NCI-H2029 treated with DMSO at 0.1 percent for 48 hours (cell line): ENCODE measurements around the gene NAPSA.
A peak's percentile ranks its signal among the peaks of the same experiment; 100 is the strongest.

ENCODE experiments used
- DNase-seq: peaks from one replicate; lab custom pipeline; 2025; lab: John Stamatoyannopoulos, UW

NAPSA gene

GRCh38 chr19:50383852-50384684, 18.6 kb upstream of the NAPSA start, which contains the start of gene POLD1:
Gene POLD1 (plus strand): TSS chr19:50384347. CDS start chr19:50398852, 14,505 bp downstream.
- peak; percentile 96 for DNase-seq

- DNase-seq, result no peak
These were observed 17.8 kb upstream of the NAPSA start for GRCh38 chr19:50383001-50383851.

GRCh38 chr19:50381881-50382729, 16.7 kb upstream of the NAPSA start:
- DNase-seq, result no peak

DNA sequence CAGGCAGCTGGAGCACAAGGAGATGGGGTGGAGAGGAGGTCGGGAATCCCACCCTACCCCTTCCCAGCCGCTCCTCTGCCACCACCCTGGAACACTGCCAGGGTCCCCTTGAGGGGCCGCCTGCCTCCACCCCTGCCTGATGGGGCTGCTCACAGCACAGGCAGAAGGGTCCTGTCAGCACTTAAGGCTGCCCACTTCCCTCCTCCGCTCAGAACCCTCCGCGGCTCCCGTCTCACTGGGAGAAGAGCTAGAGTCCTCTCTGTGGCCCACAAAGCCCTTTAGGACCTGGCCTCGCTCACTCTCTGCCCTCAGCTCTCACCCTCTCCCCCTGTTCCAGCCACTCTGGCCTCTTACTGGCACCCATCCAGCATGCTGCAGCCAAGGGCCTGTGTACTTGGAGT, 15.3 kb upstream of the NAPSA start:
- no peak for DNase-seq

DNA sequence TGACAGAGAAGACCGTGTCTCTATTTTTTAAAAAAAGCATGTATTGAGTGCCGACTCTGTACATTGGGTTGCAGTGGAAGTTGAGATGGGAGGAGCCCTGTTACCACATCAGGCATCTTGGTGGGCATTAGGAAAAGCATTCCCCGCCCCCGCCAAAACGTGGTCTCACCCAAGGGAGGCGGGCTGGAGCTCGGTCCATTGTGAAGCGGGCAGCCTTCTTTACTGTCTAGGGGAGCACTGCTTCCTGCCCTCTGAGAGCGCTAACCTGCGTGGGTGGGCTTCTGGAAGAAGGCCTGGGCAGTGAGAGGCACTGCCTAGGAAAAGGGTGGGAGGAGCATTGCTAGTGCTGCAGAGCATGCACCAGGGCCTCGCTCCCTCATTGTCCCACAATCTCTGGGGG, 14.7 kb upstream of the NAPSA start:
- DNase-seq, result no peak

- no peak for DNase-seq
These were observed 14.2 kb upstream of the NAPSA start for GRCh38 chr19:50379602-50380001.

GRCh38 chr19:50378863-50379236, 13.4 kb upstream of the NAPSA start:
- no peak for DNase-seq

DNA sequence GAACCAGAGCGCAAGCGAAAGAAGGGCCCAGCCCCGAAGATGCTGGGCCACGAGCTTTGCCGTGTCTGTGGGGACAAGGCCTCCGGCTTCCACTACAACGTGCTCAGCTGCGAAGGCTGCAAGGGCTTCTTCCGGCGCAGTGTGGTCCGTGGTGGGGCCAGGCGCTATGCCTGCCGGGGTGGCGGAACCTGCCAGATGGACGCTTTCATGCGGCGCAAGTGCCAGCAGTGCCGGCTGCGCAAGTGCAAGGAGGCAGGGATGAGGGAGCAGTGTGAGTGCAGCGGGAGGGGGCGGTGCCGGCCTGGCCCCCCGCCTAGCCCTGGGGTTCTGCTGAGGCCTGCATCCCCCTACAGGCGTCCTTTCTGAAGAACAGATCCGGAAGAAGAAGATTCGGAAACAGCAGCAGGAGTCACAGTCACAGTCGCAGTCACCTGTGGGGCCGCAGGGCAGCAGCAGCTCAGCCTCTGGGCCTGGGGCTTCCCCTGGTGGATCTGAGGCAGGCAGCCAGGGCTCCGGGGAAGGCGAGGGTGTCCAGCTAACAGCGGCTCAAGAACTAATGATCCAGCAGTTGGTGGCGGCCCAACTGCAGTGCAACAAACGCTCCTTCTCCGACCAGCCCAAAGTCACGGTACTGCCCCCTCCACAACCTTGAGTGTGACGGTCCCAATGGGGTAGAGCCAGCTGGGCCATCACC, 12.9 kb upstream of the NAPSA start:
- no peak for DNase-seq

GRCh38 chr19:50377517-50377916, 12.1 kb upstream of the NAPSA start:
- no peak for DNase-seq

DNA sequence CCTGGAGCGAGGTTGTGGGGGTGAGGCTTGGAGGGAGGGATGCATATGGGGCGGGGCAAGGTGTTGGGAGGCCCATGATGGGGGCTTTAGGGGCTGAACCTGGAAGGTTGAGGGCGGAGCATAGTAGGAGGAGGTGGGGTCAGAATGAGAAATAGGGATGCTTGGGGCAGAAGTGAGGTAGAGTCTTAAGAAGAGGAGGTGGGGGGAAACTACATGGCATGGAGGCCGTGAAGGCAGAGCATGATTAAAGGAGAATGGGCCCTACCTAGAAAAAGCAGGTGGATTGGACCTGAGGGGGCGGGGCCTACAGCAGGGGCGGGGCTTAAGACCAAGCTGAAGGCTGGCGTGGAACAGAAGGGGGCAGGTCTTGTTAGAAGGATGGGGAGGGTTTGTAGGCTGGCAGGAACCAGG, 11.6 kb upstream of the NAPSA start:
- DNase-seq, result no peak

DNA sequence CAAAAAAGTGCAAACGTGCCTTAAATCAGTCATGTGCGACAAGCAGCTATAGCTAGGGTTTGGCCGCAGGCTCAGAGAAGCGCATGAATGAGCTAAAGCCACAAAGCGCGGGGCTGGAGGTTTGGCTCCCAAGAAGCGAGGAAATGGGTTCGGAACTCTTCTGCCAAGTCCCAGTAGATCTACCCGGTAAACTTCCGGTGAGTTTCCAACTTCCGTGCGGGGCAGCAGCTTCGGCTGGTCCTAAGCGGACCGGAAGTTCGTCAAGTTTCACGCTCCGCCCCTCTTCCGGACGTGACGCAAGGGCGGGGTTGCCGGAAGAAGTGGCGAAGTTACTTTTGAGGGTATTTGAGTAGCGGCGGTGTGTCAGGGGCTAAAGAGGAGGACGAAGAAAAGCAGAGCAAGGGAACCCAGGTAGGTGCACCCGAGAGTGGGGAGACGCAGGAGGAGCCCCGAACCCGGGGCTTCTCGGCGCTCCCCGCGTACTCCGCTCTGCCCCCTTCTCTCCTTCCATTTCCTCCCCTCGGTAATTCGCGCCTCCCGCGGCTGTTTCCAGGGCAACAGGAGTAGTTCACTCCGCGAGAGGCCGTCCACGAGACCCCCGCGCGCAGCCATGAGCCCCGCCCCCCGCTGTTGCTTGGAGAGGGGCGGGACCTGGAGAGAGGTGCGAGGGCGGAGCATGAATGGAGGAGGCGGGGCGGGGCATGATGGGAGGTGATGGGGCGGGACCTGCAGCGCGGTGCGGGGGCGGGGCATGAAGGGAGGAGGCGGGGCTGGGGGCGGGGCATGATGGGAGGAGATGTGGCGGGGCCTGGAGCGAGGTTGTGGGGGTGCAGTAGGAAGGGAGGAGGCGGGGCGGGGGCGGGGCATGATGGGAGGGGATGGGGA, 11.0 kb upstream of the NAPSA start, which contains the start of gene NR1H2:
Gene NR1H2, plus strand, starts transcription at position 292 of the 885 bp plus-strand sequence. CDS start 1,149 bp downstream, outside the sequence.
- peak; percentile 80 for DNase-seq

DNA sequence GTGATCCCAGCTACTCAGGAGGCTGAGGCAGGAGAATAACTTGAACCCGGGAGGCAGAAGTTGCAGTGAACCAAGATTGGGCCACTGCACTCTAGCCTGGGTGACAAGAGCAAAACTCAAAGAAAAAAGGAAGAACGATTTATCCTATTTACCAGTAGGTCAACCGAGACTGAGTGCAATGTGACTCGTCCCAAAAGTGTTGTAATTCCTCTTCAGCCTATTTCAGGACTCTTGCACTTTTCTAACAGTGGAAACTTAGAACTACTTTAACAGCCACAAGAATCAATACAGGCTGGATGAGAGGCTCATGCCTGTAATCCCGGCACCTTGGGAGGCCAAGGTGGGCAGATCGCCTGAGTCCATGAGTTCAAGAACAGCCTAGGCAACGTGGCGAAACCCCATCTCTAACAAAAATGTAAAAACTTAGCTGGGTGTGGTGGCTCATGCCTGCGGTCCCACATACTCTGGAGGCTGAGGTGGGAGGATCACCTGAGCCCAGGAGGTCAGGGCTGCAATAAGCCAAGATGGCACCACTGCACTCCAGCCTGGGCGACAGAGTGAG, 6.6 kb upstream of the NAPSA start:
- DNase-seq, result no peak

DNA sequence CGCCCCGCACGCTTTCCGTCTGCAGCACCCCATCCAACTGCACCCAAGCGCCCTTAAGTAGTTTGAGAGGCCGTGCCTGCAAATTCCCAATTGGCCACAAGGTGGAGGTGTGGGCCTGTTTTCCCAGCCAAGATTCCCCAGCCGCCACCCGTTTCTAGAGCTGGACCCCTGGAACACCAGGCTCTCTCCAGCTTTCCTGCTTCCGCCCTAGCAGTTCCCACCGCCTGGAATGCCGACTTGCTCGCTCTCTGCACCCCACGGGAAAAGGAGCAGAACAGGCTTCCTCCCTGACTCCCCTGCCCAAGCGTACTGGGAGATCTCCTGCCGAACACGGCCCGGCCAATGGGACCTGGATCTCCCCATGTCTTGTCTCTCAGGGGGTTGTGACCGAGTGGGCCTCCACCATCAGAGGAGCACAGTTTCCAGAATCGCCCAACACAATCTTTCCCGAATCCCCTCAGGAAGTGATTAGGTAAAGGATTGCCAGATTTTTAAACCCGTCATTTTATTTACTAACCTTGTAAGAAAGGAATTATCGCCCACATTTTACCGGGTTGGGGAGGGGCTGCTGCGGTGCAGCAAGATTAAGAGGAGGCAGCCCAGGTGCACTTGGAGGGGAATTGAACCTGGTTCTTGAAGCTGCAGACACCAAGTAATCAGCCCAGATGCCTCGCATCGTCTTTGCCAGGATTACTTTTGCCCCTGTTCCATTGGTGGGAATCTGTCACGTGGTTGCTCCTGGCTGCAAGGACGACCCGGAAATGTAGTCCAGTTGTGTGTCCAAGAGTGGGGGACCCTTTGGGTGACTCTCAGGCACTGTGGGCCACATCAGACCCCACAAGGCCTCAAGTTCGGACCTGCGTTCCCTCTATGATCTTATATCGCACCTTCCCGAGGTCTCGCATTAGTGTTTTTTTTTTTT, 3.5 kb upstream of the NAPSA start:
- peak; percentile 77 for DNase-seq

- no peak for DNase-seq
These were observed 2.6 kb downstream of the NAPSA start for GRCh38 chr19:50362656-50363424.

GRCh38 chr19:50362030-50362412, 3.4 kb downstream of the NAPSA start:
- no peak for DNase-seq

DNA sequence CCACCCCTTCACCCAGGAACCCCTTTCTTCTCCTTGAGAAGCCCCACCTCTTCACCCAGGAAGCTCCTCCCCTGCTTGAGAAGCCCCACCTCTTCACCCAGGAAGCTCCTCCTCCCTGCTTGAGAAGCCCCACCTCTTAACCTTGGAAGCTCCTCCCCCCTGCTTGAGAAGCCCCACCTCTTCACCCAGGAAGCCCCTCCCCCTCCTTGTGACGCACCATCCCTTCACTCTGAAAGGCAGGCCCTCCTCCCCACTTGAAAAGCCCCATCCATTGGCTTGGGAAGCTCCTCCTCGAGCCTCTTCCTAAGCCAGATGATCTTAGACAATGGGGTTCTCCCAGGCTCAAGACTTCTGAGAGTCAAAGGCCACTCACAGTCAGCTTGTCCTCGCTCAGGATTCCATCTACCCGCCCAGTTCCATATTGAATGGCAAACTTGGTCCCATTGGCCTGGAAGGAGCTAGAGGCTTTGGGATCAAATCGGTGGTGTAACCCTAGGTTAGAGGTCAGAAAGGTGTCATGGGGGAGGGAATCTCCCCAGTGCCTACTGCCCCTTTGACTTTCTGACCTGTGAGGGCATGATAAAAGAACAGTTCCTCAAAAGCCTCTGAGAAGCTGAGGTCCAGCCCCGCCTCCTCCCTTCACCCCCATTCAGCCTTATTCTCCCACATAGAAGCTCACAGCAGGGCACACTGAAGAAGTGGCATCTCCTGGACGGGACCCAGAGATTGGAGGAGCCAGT, 4.0 kb downstream of the NAPSA start:
- DNase-seq, result no peak

GRCh38 chr19:50359328-50359818, 6.1 kb downstream of the NAPSA start:
- no peak for DNase-seq
